PC-3 (cell line): ENCODE results near the gene KCND3. TPM values are rescaled to one million over a fixed set of nuclear protein-coding genes. Genes with fewer than 3 reads are reported as not detected.

ENCODE experiments used
- ATAC-seq: fragments of 200-7000 bp; cut with Tn5 transposase; 2 replicates; pipeline ENCODE4 v1.9.1; 2020; ENCODE audit warnings: mild to moderate bottlenecking, moderate library complexity
- BruUV-seq: library from RNA; stranded (reverse); fragments of 400-500 nt; replicated peaks from 2 replicates; lab custom pipeline; 2021; lab: Mats Ljungman, UMichigan
- CTCF ChIA-PET: fragments of 300-600 bp; sonication (Branson Sonifier 250); formaldehyde crosslinking; loops from one replicate; lab custom pipeline; 2022; ENCODE audit warnings: antibody characterized with exemption; lab: Charles Lee
- POLR2A ChIA-PET: fragments of 300-600 bp; sonication (Branson Sonifier 250); formaldehyde crosslinking; loops from one replicate; lab custom pipeline; 2022; ENCODE audit warnings: antibody characterized with exemption; ENCODE audit not compliant: unreplicated experiment; lab: Charles Lee
- DNase-seq: peaks from one replicate; pipeline ENCODE4 v3.0.0-alpha.2; 2015
- H2AFZ ChIP-seq: fragments of 300-600 bp; sonication (generic); 2 replicates; pipeline ENCODE4 v1.6.0; 2016; ENCODE audit warnings: antibody characterized with exemption, low read length
- H3F3A ChIP-seq: fragments of 300-600 bp; sonication (generic); one replicate; pipeline ENCODE4 v1.6.0; 2017; ENCODE audit warnings: antibody characterized with exemption, low read length, control low read depth, mild to moderate bottlenecking; ENCODE audit not compliant: unreplicated experiment
- H3K27ac ChIP-seq: fragments of 300-600 bp; sonication (generic); 2 replicates; pipeline ENCODE4 v1.5.1; 2016; ENCODE audit warnings: mild to moderate bottlenecking, low read length
- H3K27me3 ChIP-seq: fragments of 300-600 bp; sonication (generic); 2 replicates; pipeline ENCODE4 v1.6.1; 2016; ENCODE audit warnings: low read length, mixed read lengths
- H3K36me3 ChIP-seq: fragments of 300-600 bp; sonication (generic); 2 replicates; pipeline ENCODE4 v1.6.1; 2016; ENCODE audit warnings: low read depth, mixed run types, low read length, mixed read lengths
- H3K4me1 ChIP-seq: fragments of 300-600 bp; sonication (generic); 2 replicates; pipeline ENCODE4 v1.5.1; 2016; ENCODE audit warnings: low read length; ENCODE audit not compliant: insufficient read depth
- H3K4me2 ChIP-seq: fragments of 300-600 bp; sonication (generic); 2 replicates; pipeline ENCODE4 v1.6.0; 2016; ENCODE audit warnings: low read length
- H3K4me3 ChIP-seq: fragments of 300-600 bp; sonication (generic); 2 replicates; pipeline ENCODE4 v1.5.1; 2016; ENCODE audit warnings: mild to moderate bottlenecking, low read length, mixed read lengths
- H3K79me2 ChIP-seq: fragments of 300-600 bp; sonication (generic); 2 replicates; pipeline ENCODE4 v1.6.1; 2017; ENCODE audit warnings: low read length, mixed read lengths
- H3K9ac ChIP-seq: fragments of 300-600 bp; sonication (generic); 2 replicates; pipeline ENCODE4 v1.6.0; 2016; ENCODE audit warnings: mild to moderate bottlenecking, low read length
- H3K9me2 ChIP-seq: fragments of 300-600 bp; sonication (generic); replicated peaks from 2 replicates; pipeline ENCODE4 v1.6.1; 2016; ENCODE audit warnings: mixed run types, low read length, mixed read lengths
- H3K9me3 ChIP-seq: fragments of 300-600 bp; sonication (generic); 2 replicates; pipeline ENCODE4 v1.6.1; 2016; ENCODE audit warnings: low read length, mixed read lengths
- H4K20me1 ChIP-seq: fragments of 300-600 bp; sonication (generic); 2 replicates; pipeline ENCODE4 v1.6.1; 2016; ENCODE audit warnings: low read length, mixed read lengths
- EZH2 ChIP-seq: fragments of 300-600 bp; sonication (generic); IDR thresholded peaks from one replicate; pipeline ENCODE4 v1.6.1; 2017; ENCODE audit warnings: antibody characterized with exemption, mild to moderate bottlenecking, low read length; ENCODE audit not compliant: unreplicated experiment
- EZH2phosphoT487 ChIP-seq: fragments of 300-600 bp; sonication (generic); IDR thresholded peaks from 2 replicates; pipeline ENCODE4 v1.6.1; 2018; ENCODE audit warnings: mild to moderate bottlenecking, antibody characterized with exemption, low read length, borderline replicate concordance
- intact Hi-C: fragments of 100-400 bp; cut with micrococcal nuclease; formaldehyde crosslinking; loops from 2 replicates; pipeline ENCODE4 v1.9.0; 2023
- total RNA-seq: library from RNA; depleted of rRNA; stranded (reverse); fragments of >200 nt; gene quantifications from 2 replicates; pipeline ENCODE4 v1.2.3, GENCODE V29; 2014
- TF ChIP-seq, protein P1 (sequence below): fragments of 300-600 bp; sonication (generic); conservative IDR thresholded peaks from 2 replicates; pipeline ENCODE4 v1.5.1; 2017; ENCODE audit warnings: antibody characterized with exemption, low read depth, mild to moderate bottlenecking, low read length

The KCND3 gene
- total RNA-seq, 1 experiment from 2014 or later = not detected

DNA sequence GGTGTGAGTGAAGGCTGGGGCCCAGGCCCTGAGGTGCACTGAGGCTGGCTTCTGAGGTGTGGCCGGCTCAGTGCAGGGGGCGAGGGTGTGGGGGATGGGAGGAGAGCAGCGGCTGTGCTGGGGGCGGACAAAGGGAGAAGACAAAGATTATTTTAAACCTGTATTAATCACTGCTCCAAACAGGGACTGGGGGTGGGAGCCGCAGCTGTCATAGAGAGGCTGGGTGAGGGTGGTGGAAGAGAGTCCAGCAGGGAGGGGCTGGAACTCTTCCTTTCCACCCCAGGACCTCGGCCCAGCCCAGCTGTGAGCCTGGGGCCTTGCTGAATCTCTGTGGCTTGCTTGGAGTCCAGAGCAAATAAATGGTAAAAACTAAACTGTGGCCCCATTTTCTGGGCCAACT is 106.9 kb downstream of the KCND3 start:
- no peak overlapping the region for H3K4me3 ChIP-seq
- CTCF ChIA-PET = no interaction called here

DNA sequence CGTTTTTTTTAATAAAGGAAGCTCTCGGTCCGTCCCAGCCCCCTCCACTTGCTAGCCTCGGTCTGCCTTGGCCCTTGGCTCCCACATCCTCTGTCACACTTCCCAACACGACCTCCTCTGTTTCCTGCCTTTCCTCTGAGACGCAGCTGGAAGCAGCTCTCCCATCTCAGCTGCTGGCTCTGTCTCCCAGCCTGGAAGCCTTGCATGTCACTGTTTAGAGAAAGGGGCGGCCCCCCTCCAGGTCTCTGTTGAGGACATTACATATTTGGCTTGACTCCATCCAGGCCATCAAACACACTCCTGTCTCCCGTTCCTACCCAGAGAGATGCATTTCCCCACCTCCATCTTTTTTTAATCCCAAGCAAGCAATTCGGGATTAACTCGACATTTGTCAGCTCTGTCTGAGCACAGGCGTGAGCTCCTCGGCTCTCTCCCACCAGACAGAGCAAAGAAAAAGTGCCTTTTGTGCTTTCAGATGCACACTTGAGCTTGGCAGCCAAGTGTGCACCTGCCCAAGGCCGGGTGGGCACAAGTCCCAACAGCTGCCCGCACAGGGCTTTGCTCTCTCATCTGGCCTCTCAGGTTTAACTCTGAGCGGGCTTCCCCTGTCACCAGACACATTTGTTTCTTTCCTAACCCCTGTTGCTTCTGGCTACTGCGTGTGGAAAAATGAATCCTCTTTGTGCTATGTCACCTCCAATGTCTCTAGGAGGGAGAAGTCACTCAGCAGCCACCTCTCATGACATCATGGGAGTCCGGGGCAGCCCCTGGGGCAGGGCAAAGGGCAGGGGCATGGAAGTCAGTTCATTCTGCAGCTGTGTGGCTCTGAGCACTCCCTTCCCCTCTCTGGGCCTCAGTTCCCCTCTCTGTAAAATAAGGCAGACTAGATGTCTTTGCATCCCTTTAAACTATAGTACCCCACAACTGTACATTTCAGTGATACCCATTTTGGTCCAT is 108.3 kb downstream of the KCND3 start:
- Histone ChIP-seq H3K4me1 (no peaks in the 10 kb centered on the region), H3K9ac (no peak overlapping the region), H4K20me1 (no peaks in the 10 kb centered on the region), H3K4me3 (no peak overlapping the region), H2AFZ (no peak overlapping the region), H3K4me2 (no peak overlapping the region), H3K9me2 (no peaks in the 10 kb centered on the region), H3K79me2 (no peaks in the 10 kb centered on the region), H3K27me3 (peaks cover 80% of the 10 kb centered on the region), H3K36me3 (no peaks in the 10 kb centered on the region), H3K9me3 (no peaks in the 10 kb centered on the region), H3F3A (no peaks in the 10 kb centered on the region), H3K27ac (no peak overlapping the region)
- DNase-seq = no peak
- CTCF ChIA-PET = no interaction called here
- intact Hi-C loops = no loop called here
- POLR2A ChIA-PET = no interaction called here
- TF ChIP-seq, protein P1, sequence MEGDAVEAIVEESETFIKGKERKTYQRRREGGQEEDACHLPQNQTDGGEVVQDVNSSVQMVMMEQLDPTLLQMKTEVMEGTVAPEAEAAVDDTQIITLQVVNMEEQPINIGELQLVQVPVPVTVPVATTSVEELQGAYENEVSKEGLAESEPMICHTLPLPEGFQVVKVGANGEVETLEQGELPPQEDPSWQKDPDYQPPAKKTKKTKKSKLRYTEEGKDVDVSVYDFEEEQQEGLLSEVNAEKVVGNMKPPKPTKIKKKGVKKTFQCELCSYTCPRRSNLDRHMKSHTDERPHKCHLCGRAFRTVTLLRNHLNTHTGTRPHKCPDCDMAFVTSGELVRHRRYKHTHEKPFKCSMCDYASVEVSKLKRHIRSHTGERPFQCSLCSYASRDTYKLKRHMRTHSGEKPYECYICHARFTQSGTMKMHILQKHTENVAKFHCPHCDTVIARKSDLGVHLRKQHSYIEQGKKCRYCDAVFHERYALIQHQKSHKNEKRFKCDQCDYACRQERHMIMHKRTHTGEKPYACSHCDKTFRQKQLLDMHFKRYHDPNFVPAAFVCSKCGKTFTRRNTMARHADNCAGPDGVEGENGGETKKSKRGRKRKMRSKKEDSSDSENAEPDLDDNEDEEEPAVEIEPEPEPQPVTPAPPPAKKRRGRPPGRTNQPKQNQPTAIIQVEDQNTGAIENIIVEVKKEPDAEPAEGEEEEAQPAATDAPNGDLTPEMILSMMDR = no peak
- TF ChIP-seq EZH2 (no peak), EZH2phosphoT487 (no peak)
- ATAC-seq = no peak
- BruUV-seq = no TSS peak

More for the DNA sequence above, 106.9 kb downstream of the KCND3 start:
- TF ChIP-seq EZH2phosphoT487 (no peak), EZH2 (no peak)
- TF ChIP-seq, protein P1 = no peak
- Histone ChIP-seq H4K20me1 (no peaks in the 10 kb centered on the region), H3F3A (no peaks in the 10 kb centered on the region), H3K36me3 (no peaks in the 10 kb centered on the region), H3K27ac (no peak overlapping the region), H3K9me2 (no peaks in the 10 kb centered on the region), H3K4me1 (no peaks in the 10 kb centered on the region), H3K27me3 (peaks cover 91% of the 10 kb centered on the region), H3K9ac (no peak overlapping the region), H3K4me2 (no peak overlapping the region), H2AFZ (no peak overlapping the region), H3K79me2 (no peaks in the 10 kb centered on the region), H3K9me3 (no peaks in the 10 kb centered on the region)
- ATAC-seq = no peak
- intact Hi-C loops = no loop called here
- no peak for DNase-seq
- BruUV-seq = no TSS peak
- POLR2A ChIA-PET = no interaction called here

DNA sequence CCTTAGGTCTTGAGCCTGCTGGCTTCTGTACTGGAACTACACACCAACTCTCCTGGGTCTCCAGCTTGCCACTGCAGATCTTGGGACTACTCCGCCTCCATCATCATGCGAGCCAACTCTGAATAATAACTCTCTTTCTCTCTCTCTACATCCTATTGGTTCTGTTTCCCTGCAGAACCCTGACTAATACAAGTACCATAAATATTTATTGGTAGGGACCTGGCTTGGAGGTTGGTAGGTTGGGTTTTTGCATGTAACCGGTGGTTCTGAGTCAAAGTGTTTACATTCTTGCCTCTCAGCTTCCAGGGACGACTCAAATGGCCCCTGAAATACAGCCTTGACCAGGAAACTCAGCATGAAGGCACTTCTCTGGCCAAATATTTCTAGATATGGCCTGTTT is 110.4 kb downstream of the KCND3 start:
- Histone ChIP-seq H3F3A (no peaks in the 10 kb centered on the region), H3K9ac (no peak overlapping the region), H3K27me3 (peaks cover 82% of the 10 kb centered on the region), H3K4me1 (no peaks in the 10 kb centered on the region), H4K20me1 (no peaks in the 10 kb centered on the region), H3K9me2 (no peaks in the 10 kb centered on the region), H3K36me3 (no peaks in the 10 kb centered on the region), H3K27ac (no peak overlapping the region), H3K4me3 (no peak overlapping the region), H3K79me2 (no peaks in the 10 kb centered on the region), H3K4me2 (no peak overlapping the region), H3K9me3 (no peaks in the 10 kb centered on the region), H2AFZ (no peak overlapping the region)
- BruUV-seq = no TSS peak
- intact Hi-C loops = no loop called here
- DNase-seq (no peak), ATAC-seq (no peak)
- TF ChIP-seq EZH2 = no peak
- no peak for TF ChIP-seq EZH2phosphoT487
- TF ChIP-seq, protein P1 = no peak
- CTCF ChIA-PET = no interaction called here
- POLR2A ChIA-PET = no interaction called here
